K562 (cell line): ENCODE measurements around the gene NVL. TPM values are rescaled to one million over a fixed set of nuclear protein-coding genes. Genes with fewer than 3 reads are reported as not detected.
A peak's percentile ranks its signal among the peaks of the same experiment; 100 is the strongest.

Experiments
- BRD4 ChIP-seq: fragments of 200-600 bp; sonication (generic); IDR thresholded peaks from 2 replicates; pipeline ENCODE4 v1.6.1; 2017; ENCODE audit warnings: inconsistent platforms
- CBFB ChIP-seq: sonication (generic); formaldehyde crosslinking; IDR thresholded peaks from 2 replicates; pipeline ENCODE4 v1.4.0; 2020; ENCODE audit warnings: mild to moderate bottlenecking, missing genetic modification reagents
- ETV6 ChIP-seq, 3 experiments: fragments of 150-350 bp in 1 of 3; sonication (generic) in 1 of 3; formaldehyde crosslinking in 1 of 3; IDR thresholded peaks; 2 replicates each; pipeline versions ENCODE4 v1.6.1 to v1.8.0; 2014 to 2022; ENCODE audit warnings: borderline replicate concordance in 2 of 3, low read depth in 2 of 3, antibody characterized with exemption in 1 of 3, low read length in 1 of 3, mild to moderate bottlenecking in 1 of 3, missing genetic modification reagents in 1 of 3
- GABPB1 ChIP-seq: sonication (generic); formaldehyde crosslinking; IDR thresholded peaks from 2 replicates; pipeline ENCODE4 v1.8.0; 2022; ENCODE audit warnings: mild to moderate bottlenecking, missing genetic modification reagents
- IRF2 ChIP-seq: sonication (generic); formaldehyde crosslinking; IDR thresholded peaks from 2 replicates; pipeline ENCODE4 v1.8.1; 2022; ENCODE audit warnings: mild to moderate bottlenecking, missing genetic modification reagents
- LEF1 ChIP-seq: fragments of 450-650 bp; IDR thresholded peaks from 2 replicates; pipeline ENCODE4 v1.6.1; 2016; ENCODE audit warnings: mild to moderate bottlenecking
- NBN ChIP-seq: fragments of 450-650 bp; IDR thresholded peaks from 2 replicates; pipeline ENCODE4 v1.6.1; 2016; ENCODE audit warnings: low read depth, mild to moderate bottlenecking
- RB1 ChIP-seq: fragments of 450-650 bp; IDR thresholded peaks from 2 replicates; pipeline ENCODE4 v1.6.1; 2017; ENCODE audit warnings: low read depth, mild to moderate bottlenecking
- SRSF9 ChIP-seq: fragments of 200-400 bp; formaldehyde crosslinking; IDR thresholded peaks from 2 replicates; pipeline ENCODE4 v1.6.1; 2017; ENCODE audit warnings: low read depth, low read length, borderline replicate concordance
- ZC3H8 ChIP-seq: fragments of 450-650 bp; IDR thresholded peaks from 2 replicates; pipeline ENCODE4 v1.6.1; 2017
- ZNF324 ChIP-seq: fragments of 250-450 bp; sonication (Bioruptor Pico); IDR thresholded peaks from 2 replicates; pipeline ENCODE4 v1.4.0; 2020; ENCODE audit warnings: mild to moderate bottlenecking
- ZNF699 ChIP-seq: fragments of 250-450 bp; sonication (Bioruptor Pico); IDR thresholded peaks from 2 replicates; pipeline ENCODE4 v1.8.0; 2021; ENCODE audit warnings: mild to moderate bottlenecking, moderate library complexity; ENCODE audit not compliant: insufficient replicate concordance
- ZNF77 ChIP-seq: fragments of 250-450 bp; sonication (Bioruptor Pico); IDR thresholded peaks from 2 replicates; pipeline ENCODE4 v1.5.0; 2020
- polyA plus RNA-seq, 8 experiments: library from polyadenylated mRNA; depleted of rRNA in 4 of 8; stranded (reverse) in 5 of 8; unstranded in 3 of 8; fragments of >200 nt; fragmentation: Nextera tagmentation in 2 of 8; fragmentation: Illumina TruSeq in 1 of 8; extraction: Ambion mirVana in 2 of 8; extraction: Trizol in 1 of 8; gene quantifications; 2 replicates each; pipeline versions ENCODE4 v1.2.1 to v1.2.3, GENCODE V29; 2011 to 2014; ENCODE audit warnings: inconsistent platforms in 1 of 8, missing spikeins in 1 of 8
- total RNA-seq, 7 experiments: library from RNA; depleted of rRNA in 6 of 7; stranded (reverse); fragments of >200 nt in 6 of 7; fragmentation: Illumina TruSeq in 2 of 7; extraction: Trizol in 2 of 7; gene quantifications; 2 replicates each; pipeline versions ENCODE4 v1.2.1 to v1.2.3, GENCODE V29; 2011 to 2021; ENCODE audit warnings: low replicate concordance in 1 of 7
- TF ChIP-seq, protein P1 (sequence below), 2 experiments: fragments of 450-650 bp in 1 of 2; sonication (generic) in 1 of 2; formaldehyde crosslinking in 1 of 2; IDR thresholded peaks; 2 replicates each; pipeline versions ENCODE4 v1.7.1 to v1.9.0; 2016 to 2022; ENCODE audit warnings: inconsistent platforms in 1 of 2, mild to moderate bottlenecking in 1 of 2, missing genetic modification reagents in 1 of 2
- TF ChIP-seq, protein P2 (sequence below): sonication (generic); formaldehyde crosslinking; IDR thresholded peaks from 2 replicates; pipeline ENCODE4 v1.8.1; 2023; ENCODE audit warnings: mild to moderate bottlenecking, missing genetic modification reagents
- TF ChIP-seq, protein P3 (sequence below): fragments of 250-450 bp; sonication (Bioruptor Pico); IDR thresholded peaks from 2 replicates; pipeline ENCODE4 v1.8.0; 2022; ENCODE audit warnings: inconsistent platforms, mild to moderate bottlenecking, moderate library complexity, borderline replicate concordance

Gene NVL
- total and polyA plus RNA-seq, 9 of the 15 experiments (the other 6 are each of a cell fraction or from before 2014, with no cell fraction given), result 32.5 to 86.6 (median 62.9) TPM

DNA sequence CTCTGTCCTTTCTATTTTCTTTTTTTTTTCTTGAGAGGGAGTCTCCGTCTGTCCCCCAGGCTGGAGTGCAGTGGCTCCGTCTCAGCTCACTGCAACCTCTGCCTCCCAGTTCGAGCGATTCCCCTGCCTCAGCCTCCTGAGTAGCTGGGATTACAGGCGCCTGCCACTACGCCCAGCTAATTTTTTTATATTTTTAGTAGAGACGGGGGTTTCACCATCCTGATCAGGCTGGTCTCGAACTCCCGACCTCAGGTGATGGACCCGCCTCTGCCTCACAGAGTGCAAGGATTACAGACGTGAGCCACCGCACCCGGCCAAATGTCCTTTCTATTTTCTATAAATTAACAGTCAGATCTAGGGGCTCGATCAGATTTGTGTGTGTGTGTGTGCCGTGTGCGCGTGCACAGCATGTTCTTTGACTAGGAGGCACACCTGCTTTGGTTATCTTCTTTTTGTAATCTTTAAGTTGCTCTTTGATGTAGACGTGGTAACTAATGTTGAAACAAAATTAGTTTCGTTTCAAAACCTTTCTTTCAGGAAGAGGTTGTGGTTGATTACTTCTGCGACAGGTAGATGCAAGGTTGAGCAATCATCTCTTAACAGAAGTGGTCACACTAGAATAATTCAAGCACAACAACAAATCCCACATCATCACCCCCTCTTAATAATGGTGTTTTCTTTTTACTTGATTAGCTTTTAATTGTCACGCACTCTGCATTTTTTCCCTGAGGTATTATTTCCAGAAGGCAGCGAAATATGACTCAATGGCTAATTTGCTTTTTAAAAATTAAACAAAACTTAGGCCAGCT is 147.7 kb downstream of the NVL start (continued):
- TF ChIP-seq NBN, result 0 out of 2 replicates have a peak, but pooled peaks have one; percentile 29
- no peak for TF ChIP-seq ZNF699
- 0 out of 2 replicates have a peak, but pooled peaks have one; percentile 16 for TF ChIP-seq CBFB (CRISPR knock-in tag)
- no peak for TF ChIP-seq ZC3H8
- no peak for TF ChIP-seq LEF1
- TF ChIP-seq, protein P1, sequence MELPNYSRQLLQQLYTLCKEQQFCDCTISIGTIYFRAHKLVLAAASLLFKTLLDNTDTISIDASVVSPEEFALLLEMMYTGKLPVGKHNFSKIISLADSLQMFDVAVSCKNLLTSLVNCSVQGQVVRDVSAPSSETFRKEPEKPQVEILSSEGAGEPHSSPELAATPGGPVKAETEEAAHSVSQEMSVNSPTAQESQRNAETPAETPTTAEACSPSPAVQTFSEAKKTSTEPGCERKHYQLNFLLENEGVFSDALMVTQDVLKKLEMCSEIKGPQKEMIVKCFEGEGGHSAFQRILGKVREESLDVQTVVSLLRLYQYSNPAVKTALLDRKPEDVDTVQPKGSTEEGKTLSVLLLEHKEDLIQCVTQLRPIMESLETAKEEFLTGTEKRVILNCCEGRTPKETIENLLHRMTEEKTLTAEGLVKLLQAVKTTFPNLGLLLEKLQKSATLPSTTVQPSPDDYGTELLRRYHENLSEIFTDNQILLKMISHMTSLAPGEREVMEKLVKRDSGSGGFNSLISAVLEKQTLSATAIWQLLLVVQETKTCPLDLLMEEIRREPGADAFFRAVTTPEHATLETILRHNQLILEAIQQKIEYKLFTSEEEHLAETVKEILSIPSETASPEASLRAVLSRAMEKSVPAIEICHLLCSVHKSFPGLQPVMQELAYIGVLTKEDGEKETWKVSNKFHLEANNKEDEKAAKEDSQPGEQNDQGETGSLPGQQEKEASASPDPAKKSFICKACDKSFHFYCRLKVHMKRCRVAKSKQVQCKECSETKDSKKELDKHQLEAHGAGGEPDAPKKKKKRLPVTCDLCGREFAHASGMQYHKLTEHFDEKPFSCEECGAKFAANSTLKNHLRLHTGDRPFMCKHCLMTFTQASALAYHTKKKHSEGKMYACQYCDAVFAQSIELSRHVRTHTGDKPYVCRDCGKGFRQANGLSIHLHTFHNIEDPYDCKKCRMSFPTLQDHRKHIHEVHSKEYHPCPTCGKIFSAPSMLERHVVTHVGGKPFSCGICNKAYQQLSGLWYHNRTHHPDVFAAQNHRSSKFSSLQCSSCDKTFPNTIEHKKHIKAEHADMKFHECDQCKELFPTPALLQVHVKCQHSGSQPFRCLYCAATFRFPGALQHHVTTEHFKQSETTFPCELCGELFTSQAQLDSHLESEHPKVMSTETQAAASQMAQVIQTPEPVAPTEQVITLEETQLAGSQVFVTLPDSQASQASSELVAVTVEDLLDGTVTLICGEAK (IDR thresholded peaks at IDR 0.05), result no peak; the same call in 1 of the 2 replicates
- TF ChIP-seq, protein P1 (CRISPR knock-in tag; IDR thresholded peaks at IDR 0.05), result no peak
- TF ChIP-seq ZNF77 (CRISPR knock-in tag), result no peak
- TF ChIP-seq ZNF324 (CRISPR knock-in tag), result no peak
- TF ChIP-seq ETV6 (IDR thresholded peaks at IDR 0.05; ENCODE audit: borderline replicate concordance in 1 of 2, low read depth in 2 of 2, low read length in 1 of 2), result no peak
- TF ChIP-seq ETV6 (CRISPR knock-in tag; IDR thresholded peaks at IDR 0.05; ENCODE audit: borderline replicate concordance), result no peak
- TF ChIP-seq SRSF9, result no peak
- 0 out of 2 replicates have a peak, but pooled peaks have one; percentile 1 for TF ChIP-seq GABPB1 (CRISPR knock-in tag)
- TF ChIP-seq, protein P2, sequence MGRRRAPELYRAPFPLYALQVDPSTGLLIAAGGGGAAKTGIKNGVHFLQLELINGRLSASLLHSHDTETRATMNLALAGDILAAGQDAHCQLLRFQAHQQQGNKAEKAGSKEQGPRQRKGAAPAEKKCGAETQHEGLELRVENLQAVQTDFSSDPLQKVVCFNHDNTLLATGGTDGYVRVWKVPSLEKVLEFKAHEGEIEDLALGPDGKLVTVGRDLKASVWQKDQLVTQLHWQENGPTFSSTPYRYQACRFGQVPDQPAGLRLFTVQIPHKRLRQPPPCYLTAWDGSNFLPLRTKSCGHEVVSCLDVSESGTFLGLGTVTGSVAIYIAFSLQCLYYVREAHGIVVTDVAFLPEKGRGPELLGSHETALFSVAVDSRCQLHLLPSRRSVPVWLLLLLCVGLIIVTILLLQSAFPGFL (CRISPR knock-in tag), result no peak
- no peak for TF ChIP-seq BRD4
- TF ChIP-seq, protein P3, sequence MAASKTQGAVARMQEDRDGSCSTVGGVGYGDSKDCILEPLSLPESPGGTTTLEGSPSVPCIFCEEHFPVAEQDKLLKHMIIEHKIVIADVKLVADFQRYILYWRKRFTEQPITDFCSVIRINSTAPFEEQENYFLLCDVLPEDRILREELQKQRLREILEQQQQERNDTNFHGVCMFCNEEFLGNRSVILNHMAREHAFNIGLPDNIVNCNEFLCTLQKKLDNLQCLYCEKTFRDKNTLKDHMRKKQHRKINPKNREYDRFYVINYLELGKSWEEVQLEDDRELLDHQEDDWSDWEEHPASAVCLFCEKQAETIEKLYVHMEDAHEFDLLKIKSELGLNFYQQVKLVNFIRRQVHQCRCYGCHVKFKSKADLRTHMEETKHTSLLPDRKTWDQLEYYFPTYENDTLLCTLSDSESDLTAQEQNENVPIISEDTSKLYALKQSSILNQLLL, result no peak
- no peak for TF ChIP-seq RB1
- TF ChIP-seq IRF2 (CRISPR knock-in tag), result no peak
